Neuronal stem cell (in vitro differentiated cells): ENCODE data around the gene SLC22A15.

Experiments
- DNase-seq: peaks from one replicate; pipeline ENCODE4 v3.0.0-alpha.2; 2013; ENCODE audit warnings: low spot score
- H2AFZ ChIP-seq: one replicate; pipeline ENCODE4 v1.6.1; 2013; ENCODE audit warnings: mild to moderate bottlenecking, low read length, inconsistent platforms
- H2AK5ac ChIP-seq: 2 replicates; pipeline ENCODE4 v1.6.1; 2013; ENCODE audit warnings: low read depth, mild to moderate bottlenecking, inconsistent platforms, low read length, moderate library complexity, mixed read lengths
- H2BK120ac ChIP-seq: 2 replicates; pipeline ENCODE4 v1.6.1; 2013; ENCODE audit warnings: low read depth, mild to moderate bottlenecking, inconsistent platforms, low read length, moderate library complexity, mixed read lengths
- H2BK12ac ChIP-seq: one replicate; pipeline ENCODE4 v1.6.1; 2013; ENCODE audit warnings: low read length, inconsistent platforms
- H2BK15ac ChIP-seq: 2 replicates; pipeline ENCODE4 v1.6.1; 2013; ENCODE audit warnings: mild to moderate bottlenecking, low read length, inconsistent platforms, mixed read lengths
- H2BK5ac ChIP-seq: one replicate; pipeline ENCODE4 v1.6.1; 2013; ENCODE audit warnings: inconsistent platforms, mild to moderate bottlenecking, low read length, moderate library complexity
- H3K14ac ChIP-seq: one replicate; pipeline ENCODE4 v1.6.1; 2013; ENCODE audit warnings: low read length, inconsistent platforms
- H3K18ac ChIP-seq: 2 replicates; pipeline ENCODE4 v1.6.1; 2013; ENCODE audit warnings: low read length, inconsistent platforms
- H3K23ac ChIP-seq: 2 replicates; pipeline ENCODE4 v1.6.1; 2013; ENCODE audit warnings: low read depth, mild to moderate bottlenecking, mixed read lengths, low read length, inconsistent platforms; ENCODE audit not compliant: poor library complexity
- H3K27ac ChIP-seq: replicated peaks from 3 replicates; pipeline ENCODE4 v1.5.1; 2013; ENCODE audit warnings: low read length, inconsistent platforms
- H3K27me3 ChIP-seq, 3 experiments: 2 replicates each; pipeline ENCODE4 v1.6.1; 2013; ENCODE audit warnings: low read length in 3 of 3, mild to moderate bottlenecking in 2 of 3, inconsistent platforms in 1 of 3, low read depth in 1 of 3, mixed read lengths in 1 of 3, moderate library complexity in 1 of 3; ENCODE audit not compliant: control insufficient read depth in 3 of 3, insufficient read depth in 3 of 3
- H3K36me3 ChIP-seq, 2 donors: replicated peaks in 1 of 2; 2 replicates each; pipeline ENCODE4 v1.6.1; 2013; ENCODE audit warnings: low read length in 2 of 2; ENCODE audit not compliant: control insufficient read depth in 2 of 2, insufficient read depth in 2 of 2
- H3K4ac ChIP-seq: 2 replicates; pipeline ENCODE4 v1.6.1; 2013; ENCODE audit warnings: inconsistent platforms, mild to moderate bottlenecking, low read length, moderate library complexity
- H3K4me1 ChIP-seq, 2 donors: 1 replicate in 1 of 2; 2 replicates in 1 of 2; pipeline ENCODE4 v1.6.1; 2013; ENCODE audit warnings: low read length in 2 of 2, low read depth in 1 of 2; ENCODE audit not compliant: control insufficient read depth in 2 of 2, insufficient read depth in 1 of 2
- H3K4me2 ChIP-seq: one replicate; pipeline ENCODE4 v1.6.1; 2013; ENCODE audit warnings: mild to moderate bottlenecking, low read length, inconsistent platforms; ENCODE audit not compliant: insufficient read depth, poor library complexity, severe bottlenecking
- H3K4me3 ChIP-seq, 2 donors: 2 replicates each; pipeline ENCODE4 v1.5.1; 2013; ENCODE audit warnings: low read length in 2 of 2, mild to moderate bottlenecking in 2 of 2, inconsistent platforms in 1 of 2, moderate library complexity in 1 of 2
- H3K79me1 ChIP-seq: one replicate; pipeline ENCODE4 v1.6.1; 2013; ENCODE audit warnings: low read depth, mild to moderate bottlenecking, inconsistent platforms, low read length, moderate library complexity
- H3K9ac ChIP-seq: one replicate; pipeline ENCODE4 v1.6.1; 2013; ENCODE audit warnings: mild to moderate bottlenecking, low read depth, low read length, inconsistent platforms; ENCODE audit not compliant: poor library complexity
- H3K9me3 ChIP-seq, 2 donors: replicated peaks in 1 of 2; 2 replicates each; pipeline versions ENCODE3 to v1.6.1; 2013; ENCODE audit warnings: low read length in 2 of 2, mild to moderate bottlenecking in 2 of 2, inconsistent platforms in 1 of 2, low read depth in 1 of 2, mixed read lengths in 1 of 2, moderate library complexity in 1 of 2; ENCODE audit not compliant: control insufficient read depth in 2 of 2, insufficient read depth in 1 of 2
- H4K8ac ChIP-seq: one replicate; pipeline ENCODE4 v1.6.1; 2013; ENCODE audit warnings: low read depth, mild to moderate bottlenecking, inconsistent platforms, low read length, moderate library complexity
- H4K91ac ChIP-seq: one replicate; pipeline ENCODE4 v1.6.1; 2013; ENCODE audit warnings: low read length, low read depth, mild to moderate bottlenecking, inconsistent platforms; ENCODE audit not compliant: poor library complexity
- WGBS, 2 donors: extraction: QIAGEN DNeasy Blood & Tissue Kit; methylation state at CpG; one replicate each; pipeline ENCODE4 v1.1.7; 2013; ENCODE audit warnings: missing lambda C conversion rate in 2 of 2, mixed read lengths in 1 of 2; ENCODE audit not compliant: insufficient read length in 2 of 2, insufficient replicate concordance in 1 of 2; ENCODE audit errors: extremely low coverage in 2 of 2; 5-methylcytosine and 5-hydroxymethylcytosine counted together

The SLC22A15 gene

DNA sequence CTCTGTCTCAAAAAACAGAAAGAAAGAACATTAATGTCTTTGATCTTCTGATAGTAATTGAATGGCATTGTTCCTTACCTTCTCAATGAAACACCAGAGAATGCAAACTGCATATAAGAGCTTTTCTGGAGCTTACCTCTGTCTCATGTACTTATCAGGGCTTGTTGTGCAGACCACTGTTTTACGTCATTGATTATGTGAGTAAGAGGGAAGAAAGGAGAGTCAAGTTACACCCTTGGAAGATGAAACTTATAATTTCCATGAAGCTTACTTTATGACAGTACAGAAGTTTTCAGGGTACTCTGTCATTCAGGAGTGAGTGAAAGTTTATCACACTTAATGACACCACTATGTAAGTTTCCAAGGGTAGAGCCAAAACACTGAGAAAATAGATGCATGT, 85.9 kb downstream of the SLC22A15 start:
- Histone ChIP-seq H2AK5ac (no peak overlapping the region), H3K9ac (no peak overlapping the region), H3K18ac (no peak overlapping the region), H3K4me2 (no peak overlapping the region), H3K27me3 (no peaks in the 10 kb centered on the region), H3K4me3 (no peak overlapping the region), H3K27ac (no peak overlapping the region), H2AFZ (no peak overlapping the region), H3K23ac (no peak overlapping the region), H3K14ac (no peak overlapping the region), H3K36me3 (no peaks in the 10 kb centered on the region), H3K4ac (no peak overlapping the region), H2BK12ac (no peak overlapping the region), H2BK5ac (no peak overlapping the region), H3K79me1 (no peaks in the 10 kb centered on the region), H2BK15ac (no peak overlapping the region), H3K4me1 (no peaks in the 10 kb centered on the region), H4K91ac (no peak overlapping the region), H3K9me3 (peaks cover 0 to 3% of the 10 kb centered on the region in 2 donors), H2BK120ac (no peak overlapping the region), H4K8ac (no peak overlapping the region)
- no CpG with 5 or more reads among the region's 1 CpG for WGBS, 2 donors
- DNase-seq = no peak

DNA sequence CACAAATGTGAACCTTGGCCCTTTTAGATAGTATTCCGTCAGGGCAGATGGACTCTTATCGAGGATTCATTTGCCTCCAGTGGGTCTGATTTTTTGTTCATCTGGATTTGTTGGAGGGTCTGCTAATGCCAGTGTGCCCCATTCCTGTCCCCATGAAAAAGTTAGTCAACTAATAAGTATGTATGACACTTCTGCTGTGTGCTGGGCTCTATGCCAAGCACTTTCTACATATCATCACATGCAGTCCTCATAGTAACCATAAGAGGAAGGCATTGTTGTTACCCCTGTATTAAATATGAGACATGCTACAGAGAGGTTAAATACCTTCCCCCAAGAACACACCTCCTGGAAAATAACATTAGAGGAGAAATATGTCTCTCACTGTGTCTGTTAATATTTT, 88.3 kb downstream of the SLC22A15 start:
- Histone ChIP-seq H3K79me1 (no peaks in the 10 kb centered on the region), H3K9me3 (no peaks in the 10 kb centered on the region), H3K4ac (no peak overlapping the region), H2BK12ac (no peak overlapping the region), H3K14ac (no peak overlapping the region), H3K9ac (no peak overlapping the region), H4K8ac (no peak overlapping the region), H3K27me3 (no peaks in the 10 kb centered on the region), H3K4me3 (no peak overlapping the region), H2BK15ac (no peak overlapping the region), H2BK5ac (no peak overlapping the region), H2BK120ac (no peak overlapping the region), H3K23ac (no peak overlapping the region), H2AK5ac (no peak overlapping the region), H3K4me1 (no peaks in the 10 kb centered on the region), H2AFZ (no peak overlapping the region), H3K36me3 (no peaks in the 10 kb centered on the region), H3K4me2 (no peak overlapping the region), H4K91ac (no peak overlapping the region), H3K18ac (no peak overlapping the region), H3K27ac (no peak overlapping the region)
- DNase-seq = no peak
- no CpG with 5 or more reads among the region's 2 CpGs for WGBS, 2 donors

DNA sequence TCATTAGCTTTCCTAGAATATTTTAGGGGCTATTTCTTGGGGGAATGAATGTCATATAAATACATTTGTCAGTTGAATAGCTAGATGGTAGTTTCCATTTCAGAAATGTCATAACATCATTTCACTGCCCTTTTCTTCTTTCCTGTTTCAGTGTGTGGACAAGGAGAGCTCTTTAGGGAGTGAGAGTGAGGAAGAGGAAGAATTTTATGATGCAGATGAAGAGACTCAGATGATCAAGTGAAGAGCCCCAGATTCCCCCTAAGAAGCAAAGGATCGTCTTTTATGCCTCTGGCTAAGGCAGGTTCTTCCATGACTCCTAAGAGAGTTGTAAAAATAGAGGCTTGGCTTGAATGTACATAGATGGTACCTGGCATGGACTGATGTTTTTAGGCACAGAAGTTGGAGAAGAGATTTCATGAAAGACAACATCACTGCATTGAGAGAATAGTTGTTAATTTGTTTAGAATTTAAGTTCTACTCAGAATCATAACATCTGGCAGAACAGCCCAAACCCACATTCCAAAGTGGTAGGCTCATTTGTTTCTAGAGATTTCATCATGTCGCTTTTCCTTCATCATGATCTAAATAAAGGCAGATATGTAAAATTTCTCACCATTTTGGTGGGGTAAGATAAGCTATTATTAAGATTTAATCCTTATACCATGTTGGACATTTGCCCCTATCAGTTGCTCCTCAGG, 90.7 kb downstream of the SLC22A15 start:
- no peak overlapping the region for H2BK12ac ChIP-seq
- no peaks in the 10 kb centered on the region for H3K36me3 ChIP-seq
- H3K9ac ChIP-seq = no peak overlapping the region
- H3K79me1 ChIP-seq = no peaks in the 10 kb centered on the region
- H3K4ac ChIP-seq = no peak overlapping the region
- H2AFZ ChIP-seq = no peak overlapping the region
- H3K27me3 ChIP-seq = no peaks in the 10 kb centered on the region
- H3K4me1 ChIP-seq = no peaks in the 10 kb centered on the region
- H3K18ac ChIP-seq = no peak overlapping the region
- H4K91ac ChIP-seq = no peak overlapping the region
- no peak for DNase-seq
- H3K27ac ChIP-seq = no peak overlapping the region
- H3K4me3 ChIP-seq = no peak overlapping the region
- H3K23ac ChIP-seq = no peak overlapping the region
- no peaks in the 10 kb centered on the region for H3K9me3 ChIP-seq
- H2BK120ac ChIP-seq = no peak overlapping the region
- H3K14ac ChIP-seq = no peak overlapping the region
- H2AK5ac ChIP-seq = no peak overlapping the region
- WGBS, 2 donors = no CpG with 5 or more reads among the region's 2 CpGs
- H2BK5ac ChIP-seq = no peak overlapping the region
- H3K4me2 ChIP-seq = no peak overlapping the region
- no peak overlapping the region for H4K8ac ChIP-seq
- no peak overlapping the region for H2BK15ac ChIP-seq

DNA sequence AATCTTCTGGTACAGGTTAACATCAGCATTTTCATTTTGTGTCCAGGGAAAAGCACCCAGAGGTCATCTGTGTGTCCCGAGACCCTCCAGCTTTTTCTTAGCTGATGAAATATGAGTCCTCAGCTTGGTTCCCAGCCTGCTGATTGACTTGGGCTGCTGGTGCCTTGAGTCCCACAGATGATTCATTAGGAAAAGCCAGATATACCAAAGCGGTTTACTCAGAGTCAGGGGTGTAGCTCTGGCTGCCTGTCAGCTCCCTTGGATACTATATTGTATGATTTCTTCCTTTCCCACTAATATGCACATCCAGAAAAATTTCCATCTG, 91.2 kb downstream of the SLC22A15 start:
- no peak overlapping the region for H4K8ac ChIP-seq
- no peak overlapping the region for H3K14ac ChIP-seq
- no peak overlapping the region for H3K18ac ChIP-seq
- H2BK15ac ChIP-seq = no peak overlapping the region
- no peak overlapping the region for H2BK120ac ChIP-seq
- no peaks in the 10 kb centered on the region for H3K27me3 ChIP-seq
- H3K79me1 ChIP-seq = no peaks in the 10 kb centered on the region
- no peak overlapping the region for H2BK5ac ChIP-seq
- no peak overlapping the region for H3K23ac ChIP-seq
- H3K4me2 ChIP-seq = no peak overlapping the region
- H2BK12ac ChIP-seq = no peak overlapping the region
- no CpG with 5 or more reads among the region's 2 CpGs for WGBS, 2 donors
- H3K4me1 ChIP-seq = no peaks in the 10 kb centered on the region
- no peak overlapping the region for H2AK5ac ChIP-seq
- no peaks in the 10 kb centered on the region for H3K9me3 ChIP-seq
- H3K27ac ChIP-seq = no peak overlapping the region
- no peak for DNase-seq
- H3K4me3 ChIP-seq = no peak overlapping the region
- no peak overlapping the region for H3K4ac ChIP-seq
- no peaks in the 10 kb centered on the region for H3K36me3 ChIP-seq
- no peak overlapping the region for H4K91ac ChIP-seq
- H2AFZ ChIP-seq = no peak overlapping the region
- H3K9ac ChIP-seq = no peak overlapping the region
